ENCODE data around the gene NUDT4. TPM values are rescaled to one million over a fixed set of nuclear protein-coding genes. Genes with fewer than 3 reads are reported as not detected.
"Not testable (repeated sequence)": the region's sequence is repeated elsewhere in the genome, so short reads cannot be mapped to it uniquely, and the experiment has no call there.

The NUDT4 gene
- total RNA-seq, 2 experiments from 2014 or later, result 62.0 to 62.6 TPM

- Mint-ChIP-seq H3K9me3 (no peaks in the 10 kb centered on the region), H3K27me3 (peaks cover 2% of the 10 kb centered on the region), H3K36me3 (peaks cover 7% of the 10 kb centered on the region), H3K4me1 (peaks cover 26% of the 10 kb centered on the region), H3K27ac (no peak overlapping the region), H3K4me3 (peak overlapping the region; percentile 80)
- ATAC-seq (ENCODE audit: low read depth), result no peak
- no peak for DNase-seq
- POLR2A ChIA-PET, result interaction anchor here (0.7 to 2.4 kb wide), 5 partner anchors 9 to 662 kb away, joined by 3 to 9 read pairs (median 4); partner anchors contain the start of genes EEA1 and UBE2N
Observed at GRCh38 chr12:93376436-93377251, 1.1 kb upstream of the NUDT4 start.

GRCh38 chr12:93378196-93378997 is 672 bp downstream of the NUDT4 start:
- Mint-ChIP-seq H3K4me3 (peak overlapping the region; percentile 100), H3K4me1 (peaks cover 35% of the 10 kb centered on the region), H3K27ac (peak overlapping the region; percentile 100)
- peak; percentile 71 for DNase-seq
- H3K9me3 Mint-ChIP-seq, H3K27me3 Mint-ChIP-seq, H3K36me3 Mint-ChIP-seq: not testable (repeated sequence)
- POLR2A ChIA-PET, result interaction anchor here (0.7 to 0.9 kb wide), 2 partner anchors 133 to 450 kb away, joined by 3 read pairs; partner anchors contain the start of gene EEA1
- peak; percentile 49 for ATAC-seq (ENCODE audit: low read depth)

- no peaks in the 10 kb centered on the region for H3K9me3 Mint-ChIP-seq
- peak overlapping the region; percentile 100 for H3K27ac Mint-ChIP-seq
- POLR2A ChIA-PET, result interaction anchor here (0.7 to 0.9 kb wide), 2 partner anchors 133 to 450 kb away, joined by 3 read pairs; partner anchors contain the start of gene EEA1
- peaks cover 2% of the 10 kb centered on the region for H3K27me3 Mint-ChIP-seq
- H3K4me3 Mint-ChIP-seq, result peak overlapping the region; percentile 100
- H3K4me1 Mint-ChIP-seq, result peaks cover 37% of the 10 kb centered on the region
- peaks cover 7% of the 10 kb centered on the region for H3K36me3 Mint-ChIP-seq
- ATAC-seq (ENCODE audit: low read depth) (no peak), DNase-seq (no peak)
Observed at GRCh38 chr12:93378998-93379325, 1.2 kb downstream of the NUDT4 start.

GRCh38 chr12:93379326-93379980 is 1.7 kb downstream of the NUDT4 start:
- peaks cover 7% of the 10 kb centered on the region for H3K36me3 Mint-ChIP-seq
- POLR2A ChIA-PET, result interaction anchor here (0.7 to 0.9 kb wide), 2 partner anchors 134 to 451 kb away, joined by 3 read pairs; partner anchors contain the start of gene EEA1
- peaks cover 2% of the 10 kb centered on the region for H3K27me3 Mint-ChIP-seq
- ATAC-seq (ENCODE audit: low read depth) (no peak), DNase-seq (no peak)
- H3K9me3 Mint-ChIP-seq, result no peaks in the 10 kb centered on the region
- H3K27ac Mint-ChIP-seq, result peak overlapping the region; percentile 100
- H3K4me1 Mint-ChIP-seq, result peaks cover 35% of the 10 kb centered on the region
- H3K4me3 Mint-ChIP-seq, result peak overlapping the region; percentile 100

- Mint-ChIP-seq H3K27ac (peak overlapping the region; percentile 100), H3K27me3 (no peaks in the 10 kb centered on the region), H3K4me3 (peak overlapping the region; percentile 100), H3K36me3 (peaks cover 8% of the 10 kb centered on the region), H3K9me3 (no peaks in the 10 kb centered on the region), H3K4me1 (peaks cover 36% of the 10 kb centered on the region)
- ATAC-seq (ENCODE audit: low read depth) (no peak), DNase-seq (no peak)
- POLR2A ChIA-PET, result interaction anchor here (1.0 to 1.3 kb wide), 2 partner anchors 131 to 451 kb away, joined by 3 to 5 read pairs; partner anchors contain the start of gene EEA1
Observed at GRCh38 chr12:93379981-93380361, 2.2 kb downstream of the NUDT4 start.

- peak overlapping the region; percentile 100 for H3K4me3 Mint-ChIP-seq
- peaks cover 40% of the 10 kb centered on the region for H3K4me1 Mint-ChIP-seq
- no peak for ATAC-seq (ENCODE audit: low read depth)
Observed at GRCh38 chr12:93380480-93381121, 2.9 kb downstream of the NUDT4 start.

GRCh38 chr12:93381161-93381975 is 3.6 kb downstream of the NUDT4 start:
- no peaks in the 10 kb centered on the region for H3K9me3 Mint-ChIP-seq
- peak overlapping the region; percentile 24 for H3K27ac Mint-ChIP-seq
- H3K4me3 Mint-ChIP-seq, result peak overlapping the region; percentile 100
- no peaks in the 10 kb centered on the region for H3K27me3 Mint-ChIP-seq
- no peak for ATAC-seq (ENCODE audit: low read depth)
- no peak for DNase-seq
- H3K36me3 Mint-ChIP-seq, result peaks cover 12% of the 10 kb centered on the region
- H3K4me1 Mint-ChIP-seq, result peaks cover 38% of the 10 kb centered on the region
- POLR2A ChIA-PET, result interaction anchor here (0.6 to 1.3 kb wide), 3 partner anchors 18 to 693 kb away, joined by 3 to 5 read pairs (median 5); partner anchors contain the start of gene EEA1

More at GRCh38 chr12:93380480-93381121, 2.9 kb downstream of the NUDT4 start:
- no peak for DNase-seq
- peak overlapping the region; percentile 41 for H3K27ac Mint-ChIP-seq
- POLR2A ChIA-PET, result interaction anchor here (1.0 to 1.3 kb wide), 3 partner anchors 17 to 452 kb away, joined by 3 to 5 read pairs (median 5); partner anchors contain the start of gene EEA1
- H3K27me3 Mint-ChIP-seq, result no peaks in the 10 kb centered on the region
- no peaks in the 10 kb centered on the region for H3K9me3 Mint-ChIP-seq
- peaks cover 12% of the 10 kb centered on the region for H3K36me3 Mint-ChIP-seq

GRCh38 chr12:93381976-93382437 is 4.3 kb downstream of the NUDT4 start:
- peaks cover 35% of the 10 kb centered on the region for H3K4me1 Mint-ChIP-seq

GRCh38 chr12:93387780-93388179 is 10.1 kb downstream of the NUDT4 start:
- H3K4me3 Mint-ChIP-seq, result no peak overlapping the region
- H3K27ac Mint-ChIP-seq, result no peak overlapping the region
- peaks cover 29% of the 10 kb centered on the region for H3K4me1 Mint-ChIP-seq
- no peaks in the 10 kb centered on the region for H3K9me3 Mint-ChIP-seq
- DNase-seq, result no peak
- H3K27me3 Mint-ChIP-seq, result no peaks in the 10 kb centered on the region
- ATAC-seq (ENCODE audit: low read depth), result no peak
- POLR2A ChIA-PET, result no interaction called here
- peaks cover 24% of the 10 kb centered on the region for H3K36me3 Mint-ChIP-seq

More at GRCh38 chr12:93381976-93382437, 4.3 kb downstream of the NUDT4 start:
- Mint-ChIP-seq H3K36me3 (peaks cover 13% of the 10 kb centered on the region), H3K4me3 (peak overlapping the region; percentile 100)
- not testable (repeated sequence) for H3K27ac Mint-ChIP-seq; DNase-seq; H3K9me3 Mint-ChIP-seq; H3K27me3 Mint-ChIP-seq; ATAC-seq (ENCODE audit: low read depth)
- POLR2A ChIA-PET, result interaction anchor here (0.6 to 1.4 kb wide), 4 partner anchors 85 to 1237 kb away, joined by 3 to 8 read pairs (median 4); partner anchors contain the start of gene MRPL42

- DNase-seq (no peak), ATAC-seq (ENCODE audit: low read depth) (no peak)
- Mint-ChIP-seq H3K27me3 (no peaks in the 10 kb centered on the region), H3K27ac (no peak overlapping the region), H3K4me3 (no peak overlapping the region), H3K4me1 (peaks cover 22% of the 10 kb centered on the region), H3K9me3 (no peaks in the 10 kb centered on the region), H3K36me3 (peaks cover 24% of the 10 kb centered on the region)
- POLR2A ChIA-PET, result no interaction called here
Observed at GRCh38 chr12:93390031-93390430, 12.3 kb downstream of the NUDT4 start.

- Mint-ChIP-seq H3K36me3 (peaks cover 19% of the 10 kb centered on the region), H3K27ac (no peak overlapping the region), H3K9me3 (no peaks in the 10 kb centered on the region), H3K27me3 (no peaks in the 10 kb centered on the region), H3K4me3 (no peak overlapping the region), H3K4me1 (peaks cover 19% of the 10 kb centered on the region)
- POLR2A ChIA-PET, result no interaction called here
- no peak for ATAC-seq (ENCODE audit: low read depth)
- DNase-seq, result no peak
Observed at GRCh38 chr12:93390549-93391297, 13.0 kb downstream of the NUDT4 start.

Data from activated naive CD8-positive, alpha-beta T cell treated with anti-CD3 and anti-CD28 coated beads, Interleukin-2, amount 10 ng/mL, durations not matched to agents 7 days and 5 days (primary cell).